Activated naive CD8-positive, alpha-beta T cell treated with anti-CD3 and anti-CD28 coated beads, Interleukin-2, amount 50 U/mL, for 24 hours (primary cell): ENCODE results near the gene SLC32A1.

Experiments used
- ATAC-seq: fragments of 150-1000 bp; cut with Tn5 transposase; one replicate; pipeline ENCODE4 v1.10.0; 2021
- DNase-seq: peaks from one replicate; pipeline ENCODE4 v3.0.0; 2021
- H3K27ac Mint-ChIP-seq: one replicate; pipeline ENCODE4 v1.8.0; 2021; ENCODE audit warnings: mild to moderate bottlenecking, mixed read lengths
- H3K27me3 Mint-ChIP-seq: one replicate; pipeline ENCODE4 v1.8.0; 2021; ENCODE audit warnings: mixed read lengths
- H3K36me3 Mint-ChIP-seq: one replicate; pipeline ENCODE4 v1.8.0; 2021; ENCODE audit warnings: low read depth, mixed read lengths
- H3K4me1 Mint-ChIP-seq: one replicate; pipeline ENCODE4 v1.8.0; 2021; ENCODE audit warnings: mixed read lengths
- H3K4me3 Mint-ChIP-seq: one replicate; pipeline ENCODE4 v1.8.0; 2021; ENCODE audit warnings: mild to moderate bottlenecking, moderate library complexity, mixed read lengths
- H3K9me3 Mint-ChIP-seq: one replicate; pipeline ENCODE4 v1.8.0; 2021; ENCODE audit warnings: mixed read lengths

Gene SLC32A1

GRCh38 chr20:38723848-38724625 is at the start of gene SLC32A1:
SLC32A1 (plus strand) TSS chr20:38724486; CDS start chr20:38724725, 239 bp downstream.
- DNase-seq: peak; percentile 8
- H3K4me1 Mint-ChIP-seq: peaks cover 45% of the 10 kb centered on the region

GRCh38 chr20:38674765-38675133 is 49.5 kb upstream of the SLC32A1 start:
- ATAC-seq (no peak), DNase-seq (no peak)
- peaks cover 8% of the 10 kb centered on the region for H3K4me1 Mint-ChIP-seq
- peaks cover 47% of the 10 kb centered on the region for H3K27me3 Mint-ChIP-seq
- no peak overlapping the region for H3K27ac Mint-ChIP-seq
- no peaks in the 10 kb centered on the region for H3K36me3 Mint-ChIP-seq
- H3K4me3 Mint-ChIP-seq: peak overlapping the region; percentile 68
- H3K9me3 Mint-ChIP-seq: no peaks in the 10 kb centered on the region

More at GRCh38 chr20:38723848-38724625, at the start of gene SLC32A1:
- no peaks in the 10 kb centered on the region for H3K9me3 Mint-ChIP-seq
- no peak for ATAC-seq
- peaks cover 88% of the 10 kb centered on the region for H3K27me3 Mint-ChIP-seq
- peaks cover under 1% of the 10 kb centered on the region for H3K36me3 Mint-ChIP-seq
- H3K4me3 Mint-ChIP-seq: peak within 1 kb of the TSS; percentile 21
- H3K27ac Mint-ChIP-seq: no peak within 1 kb of the TSS

- no peak overlapping the region for H3K4me3 Mint-ChIP-seq
- DNase-seq: no peak
- peaks cover 49% of the 10 kb centered on the region for H3K27me3 Mint-ChIP-seq
- no peak overlapping the region for H3K27ac Mint-ChIP-seq
- ATAC-seq: no peak
- H3K9me3 Mint-ChIP-seq: no peaks in the 10 kb centered on the region
- H3K4me1 Mint-ChIP-seq: peaks cover 8% of the 10 kb centered on the region
- H3K36me3 Mint-ChIP-seq: no peaks in the 10 kb centered on the region
Measured at GRCh38 chr20:38676576-38676975, 47.7 kb upstream of the SLC32A1 start.

GRCh38 chr20:38680500-38681306 is 43.6 kb upstream of the SLC32A1 start:
- H3K9me3 Mint-ChIP-seq: peaks cover 6% of the 10 kb centered on the region
- no peak overlapping the region for H3K4me3 Mint-ChIP-seq
- H3K27me3 Mint-ChIP-seq: peaks cover 39% of the 10 kb centered on the region
- H3K27ac Mint-ChIP-seq: no peak overlapping the region
- ATAC-seq (no peak), DNase-seq (peak; percentile 26)
- no peaks in the 10 kb centered on the region for H3K4me1 Mint-ChIP-seq
- H3K36me3 Mint-ChIP-seq: no peaks in the 10 kb centered on the region

- no peaks in the 10 kb centered on the region for H3K4me1 Mint-ChIP-seq
- no peak overlapping the region for H3K4me3 Mint-ChIP-seq
- H3K9me3 Mint-ChIP-seq: peaks cover 6% of the 10 kb centered on the region
- DNase-seq (no peak), ATAC-seq (no peak)
- no peak overlapping the region for H3K27ac Mint-ChIP-seq
- H3K27me3 Mint-ChIP-seq: peaks cover 46% of the 10 kb centered on the region
- H3K36me3 Mint-ChIP-seq: no peaks in the 10 kb centered on the region
Measured at GRCh38 chr20:38685271-38685670, 39.0 kb upstream of the SLC32A1 start.

GRCh38 chr20:38685853-38686473 is 38.3 kb upstream of the SLC32A1 start:
- H3K9me3 Mint-ChIP-seq: peaks cover 6% of the 10 kb centered on the region
- no peaks in the 10 kb centered on the region for H3K36me3 Mint-ChIP-seq
- DNase-seq (peak; percentile 59), ATAC-seq (no peak)
- H3K27ac Mint-ChIP-seq: no peak overlapping the region
- peaks cover 44% of the 10 kb centered on the region for H3K27me3 Mint-ChIP-seq
- H3K4me1 Mint-ChIP-seq: no peaks in the 10 kb centered on the region
- H3K4me3 Mint-ChIP-seq: no peak overlapping the region

- Mint-ChIP-seq H3K9me3 (no peaks in the 10 kb centered on the region), H3K36me3 (no peaks in the 10 kb centered on the region), H3K27ac (no peak overlapping the region), H3K4me3 (no peak overlapping the region), H3K27me3 (peaks cover 22% of the 10 kb centered on the region), H3K4me1 (no peaks in the 10 kb centered on the region)
- DNase-seq (peak; percentile 62), ATAC-seq (no peak)
Measured at GRCh38 chr20:38692436-38693411, 31.6 kb upstream of the SLC32A1 start.

GRCh38 chr20:38697306-38697705 is 27.0 kb upstream of the SLC32A1 start:
- peaks cover 9% of the 10 kb centered on the region for H3K27me3 Mint-ChIP-seq
- H3K36me3 Mint-ChIP-seq: no peaks in the 10 kb centered on the region

GRCh38 chr20:38698541-38698940 is 25.7 kb upstream of the SLC32A1 start:
- Mint-ChIP-seq H3K27ac (no peak overlapping the region), H3K27me3 (peaks cover 10% of the 10 kb centered on the region), H3K9me3 (no peaks in the 10 kb centered on the region), H3K4me3 (no peak overlapping the region), H3K36me3 (no peaks in the 10 kb centered on the region), H3K4me1 (no peaks in the 10 kb centered on the region)
- no peak for DNase-seq
- ATAC-seq: no peak

More at GRCh38 chr20:38697306-38697705, 27.0 kb upstream of the SLC32A1 start:
- DNase-seq: no peak
- H3K27ac Mint-ChIP-seq: no peak overlapping the region
- H3K9me3 Mint-ChIP-seq: no peaks in the 10 kb centered on the region
- ATAC-seq: no peak
- no peaks in the 10 kb centered on the region for H3K4me1 Mint-ChIP-seq
- H3K4me3 Mint-ChIP-seq: no peak overlapping the region

- ATAC-seq: no peak
- Mint-ChIP-seq H3K36me3 (no peaks in the 10 kb centered on the region), H3K4me3 (no peak overlapping the region), H3K27me3 (peaks cover 12% of the 10 kb centered on the region), H3K9me3 (no peaks in the 10 kb centered on the region), H3K4me1 (no peaks in the 10 kb centered on the region), H3K27ac (no peak overlapping the region)
- no peak for DNase-seq
Measured at GRCh38 chr20:38700141-38700540, 24.1 kb upstream of the SLC32A1 start.

- H3K9me3 Mint-ChIP-seq: no peaks in the 10 kb centered on the region
- H3K27me3 Mint-ChIP-seq: peaks cover 12% of the 10 kb centered on the region
- no peak overlapping the region for H3K27ac Mint-ChIP-seq
- ATAC-seq (no peak), DNase-seq (no peak)
- H3K4me1 Mint-ChIP-seq: no peaks in the 10 kb centered on the region
- no peaks in the 10 kb centered on the region for H3K36me3 Mint-ChIP-seq
- no peak overlapping the region for H3K4me3 Mint-ChIP-seq
Measured at GRCh38 chr20:38700926-38701325, 23.4 kb upstream of the SLC32A1 start.

- H3K36me3 Mint-ChIP-seq: no peaks in the 10 kb centered on the region
Measured at GRCh38 chr20:38703526-38703925, 20.8 kb upstream of the SLC32A1 start.

GRCh38 chr20:38704136-38704535 is 20.1 kb upstream of the SLC32A1 start:
- DNase-seq (no peak), ATAC-seq (no peak)
- no peaks in the 10 kb centered on the region for H3K9me3 Mint-ChIP-seq
- no peak overlapping the region for H3K4me3 Mint-ChIP-seq
- H3K27ac Mint-ChIP-seq: no peak overlapping the region
- no peaks in the 10 kb centered on the region for H3K36me3 Mint-ChIP-seq
- H3K4me1 Mint-ChIP-seq: no peaks in the 10 kb centered on the region
- H3K27me3 Mint-ChIP-seq: peaks cover 18% of the 10 kb centered on the region

More at GRCh38 chr20:38703526-38703925, 20.8 kb upstream of the SLC32A1 start:
- DNase-seq (no peak), ATAC-seq (no peak)
- H3K4me1 Mint-ChIP-seq: no peaks in the 10 kb centered on the region
- H3K27me3 Mint-ChIP-seq: peaks cover 17% of the 10 kb centered on the region
- no peak overlapping the region for H3K27ac Mint-ChIP-seq
- H3K4me3 Mint-ChIP-seq: no peak overlapping the region
- H3K9me3 Mint-ChIP-seq: no peaks in the 10 kb centered on the region

- no peak for DNase-seq
- ATAC-seq: no peak
- no peak overlapping the region for H3K27ac Mint-ChIP-seq
- no peaks in the 10 kb centered on the region for H3K9me3 Mint-ChIP-seq
- no peaks in the 10 kb centered on the region for H3K36me3 Mint-ChIP-seq
- peaks cover 24% of the 10 kb centered on the region for H3K27me3 Mint-ChIP-seq
- no peak overlapping the region for H3K4me3 Mint-ChIP-seq
- no peaks in the 10 kb centered on the region for H3K4me1 Mint-ChIP-seq
Measured at GRCh38 chr20:38706509-38706908, 17.8 kb upstream of the SLC32A1 start.
